Measurements from ENCODE around the gene KIAA1755.
"Not testable (repeated sequence)": the region's sequence is repeated elsewhere in the genome, so short reads cannot be mapped to it uniquely, and the experiment has no call there.

KIAA1755 gene

DNA sequence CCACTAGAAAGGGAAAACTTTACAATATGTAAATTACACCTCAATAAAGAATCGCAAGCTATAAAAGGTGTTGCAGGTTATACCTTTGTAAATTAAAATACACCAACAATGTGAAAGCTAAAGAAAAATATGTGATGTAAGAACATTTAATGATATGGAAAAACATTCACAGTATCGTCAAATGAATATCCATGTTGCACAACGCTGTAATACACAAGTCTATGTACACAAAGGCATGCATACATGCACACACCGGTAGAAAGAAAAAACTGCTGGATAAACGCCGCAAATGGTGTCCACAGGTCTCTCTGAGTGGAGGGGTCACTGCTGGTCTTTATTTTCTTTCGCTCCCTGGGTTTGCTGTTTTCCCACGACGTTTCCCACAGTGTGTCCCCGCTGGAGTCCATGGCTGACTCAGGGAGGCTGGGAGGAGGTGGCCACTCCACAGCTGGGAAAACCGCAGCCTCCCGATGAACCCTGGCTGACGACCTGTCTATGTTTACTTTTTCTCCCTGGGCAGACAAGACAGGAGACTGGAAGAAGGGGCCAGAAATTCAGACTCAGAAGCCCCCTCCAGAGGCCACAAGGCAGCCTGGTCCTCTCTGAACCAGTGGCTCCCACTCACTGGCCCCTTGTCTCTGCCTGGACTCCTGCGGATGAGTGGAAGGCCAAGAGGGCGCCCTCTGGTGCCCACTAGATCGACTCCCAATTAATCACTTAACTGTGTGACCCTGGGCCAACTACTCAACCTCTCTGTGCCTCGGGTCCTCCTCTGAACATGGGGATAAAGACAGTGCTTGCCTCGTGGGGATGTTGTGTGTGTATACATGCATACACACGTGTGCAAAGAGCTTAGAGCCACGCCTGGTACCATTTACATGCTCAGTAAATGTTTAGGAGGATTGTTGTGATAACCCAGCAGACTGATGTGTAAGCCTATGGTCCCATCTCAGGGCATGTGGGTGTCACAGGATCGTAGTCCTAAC, 30.6 kb upstream of the KIAA1755 start:
- no peak for DNase-seq (ENCODE audit: low read depth in 2 of 2)

DNA sequence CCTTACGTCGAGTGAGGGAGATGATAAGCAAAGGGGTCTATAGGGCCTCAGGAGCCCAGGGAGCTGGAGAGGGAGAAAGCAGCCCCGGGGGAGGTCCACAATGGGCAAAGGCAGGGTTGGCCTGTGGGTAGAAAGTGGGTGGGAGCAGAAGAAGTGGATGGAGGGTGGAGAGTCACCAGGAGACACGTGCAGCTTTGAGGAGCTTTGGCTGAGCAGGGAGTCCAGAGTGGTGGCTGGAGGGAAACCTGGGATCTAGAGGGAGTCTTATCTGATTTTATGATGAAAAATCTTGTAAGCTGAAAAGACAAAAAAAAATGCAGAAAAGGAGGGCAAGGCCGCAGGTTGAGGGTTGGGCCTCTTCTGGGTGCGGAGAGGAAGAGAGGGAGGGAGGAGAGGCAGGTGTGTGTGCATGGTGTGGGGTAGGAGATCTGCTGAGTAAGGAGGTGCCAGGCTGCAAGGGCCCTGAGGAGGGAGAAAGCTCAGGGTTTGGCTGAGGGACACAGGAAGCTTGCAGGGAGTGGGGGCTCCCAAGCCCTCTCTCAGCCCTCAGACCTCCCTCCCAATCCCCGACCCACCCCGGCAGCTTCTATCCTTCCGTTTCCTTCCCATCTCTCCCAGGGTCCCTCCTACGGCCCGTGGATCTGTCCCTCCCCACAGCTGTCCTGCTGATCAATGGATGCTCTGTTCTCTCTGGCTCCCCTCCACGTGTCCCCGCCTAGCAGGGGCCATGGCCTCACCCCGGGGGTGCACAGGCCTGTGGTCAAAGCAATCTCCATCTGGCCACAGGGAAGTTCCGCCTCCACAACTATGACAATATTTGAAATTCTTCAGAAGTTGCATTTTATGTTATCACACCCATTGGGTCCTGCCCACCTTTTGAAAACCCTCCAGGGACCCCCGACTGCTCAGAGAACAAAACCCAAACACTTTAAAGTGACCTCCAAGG, 26.3 kb upstream of the KIAA1755 start:
- no peak for DNase-seq (ENCODE audit: low read depth in 2 of 2)

DNA sequence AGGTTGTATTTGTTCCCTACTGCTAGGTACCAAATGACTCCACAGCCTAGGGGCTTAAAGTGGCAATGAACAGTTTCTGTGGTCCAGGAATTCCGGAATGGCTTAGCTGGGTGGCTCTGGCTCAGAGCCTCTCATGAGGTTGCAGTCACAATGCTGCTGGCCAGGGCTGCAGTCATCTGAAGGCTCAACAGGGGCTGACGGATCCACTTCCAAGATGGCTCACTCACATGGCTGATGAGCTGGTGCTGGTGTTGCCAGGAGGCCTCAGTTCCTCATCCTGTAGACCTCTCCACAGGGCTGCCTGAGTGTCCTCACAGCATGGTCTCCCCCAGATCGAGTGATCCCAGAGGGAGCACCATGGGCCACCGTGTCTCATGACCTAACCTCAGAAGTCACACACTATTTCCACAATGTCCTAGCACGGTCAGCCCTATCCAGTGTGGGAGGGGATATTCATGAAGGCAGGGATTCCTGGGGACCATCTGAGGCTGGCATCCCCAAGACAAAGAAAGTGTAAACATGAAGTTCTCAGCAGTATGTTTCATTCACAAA, 24.4 kb upstream of the KIAA1755 start:
- DNase-seq (ENCODE audit: low read depth in 2 of 2), result no peak

DNA sequence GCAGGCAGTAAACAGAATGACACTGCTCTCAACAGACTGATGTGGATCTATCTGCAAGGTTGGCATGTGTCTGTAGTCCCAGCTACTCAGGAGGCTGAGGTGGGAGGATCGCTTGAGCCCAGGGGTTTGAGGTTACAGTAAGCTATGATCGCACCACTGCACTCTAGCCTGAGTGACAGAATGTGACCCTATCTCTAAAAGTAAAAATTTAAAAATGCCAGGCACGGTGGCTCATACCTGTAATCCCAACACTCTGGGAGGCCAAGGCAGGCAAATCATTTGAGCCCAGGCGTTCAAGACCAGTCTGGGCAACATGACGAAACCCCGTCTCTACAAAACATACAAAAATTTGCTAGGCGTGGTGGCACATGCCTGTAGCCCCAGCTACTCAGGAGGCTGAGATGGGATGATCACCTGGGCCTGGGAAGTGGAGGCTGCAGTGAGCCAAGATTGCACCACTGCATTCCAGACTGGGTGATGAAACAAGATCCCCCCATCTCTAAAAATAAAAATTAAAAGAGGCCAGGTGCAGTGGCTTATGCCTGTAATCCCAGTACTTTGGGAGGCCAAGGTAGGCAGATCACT, 23.6 kb upstream of the KIAA1755 start:
- not testable (repeated sequence) for DNase-seq (ENCODE audit: low read depth in 2 of 2)

DNA sequence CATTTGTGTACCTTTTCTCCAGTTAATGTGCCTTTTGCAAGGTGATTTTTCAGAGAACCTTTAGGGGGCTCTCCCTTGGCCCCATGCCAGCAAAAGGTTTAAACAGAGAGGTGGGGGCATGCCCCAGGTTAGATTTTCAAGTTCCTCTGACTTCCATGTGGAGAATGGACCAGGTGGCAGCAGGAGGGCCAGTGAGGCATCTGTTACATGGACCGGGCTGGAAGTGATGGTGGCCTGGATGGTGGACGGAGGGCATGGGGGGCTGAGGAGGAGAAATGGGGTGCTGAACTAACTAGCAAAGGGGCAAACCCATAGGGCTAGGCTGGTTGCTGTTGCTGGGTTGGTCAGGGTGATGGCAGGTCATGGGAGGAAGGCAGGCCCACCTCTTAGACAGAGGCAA, 22.7 kb upstream of the KIAA1755 start:
- no peak for DNase-seq (ENCODE audit: low read depth in 2 of 2)

DNA sequence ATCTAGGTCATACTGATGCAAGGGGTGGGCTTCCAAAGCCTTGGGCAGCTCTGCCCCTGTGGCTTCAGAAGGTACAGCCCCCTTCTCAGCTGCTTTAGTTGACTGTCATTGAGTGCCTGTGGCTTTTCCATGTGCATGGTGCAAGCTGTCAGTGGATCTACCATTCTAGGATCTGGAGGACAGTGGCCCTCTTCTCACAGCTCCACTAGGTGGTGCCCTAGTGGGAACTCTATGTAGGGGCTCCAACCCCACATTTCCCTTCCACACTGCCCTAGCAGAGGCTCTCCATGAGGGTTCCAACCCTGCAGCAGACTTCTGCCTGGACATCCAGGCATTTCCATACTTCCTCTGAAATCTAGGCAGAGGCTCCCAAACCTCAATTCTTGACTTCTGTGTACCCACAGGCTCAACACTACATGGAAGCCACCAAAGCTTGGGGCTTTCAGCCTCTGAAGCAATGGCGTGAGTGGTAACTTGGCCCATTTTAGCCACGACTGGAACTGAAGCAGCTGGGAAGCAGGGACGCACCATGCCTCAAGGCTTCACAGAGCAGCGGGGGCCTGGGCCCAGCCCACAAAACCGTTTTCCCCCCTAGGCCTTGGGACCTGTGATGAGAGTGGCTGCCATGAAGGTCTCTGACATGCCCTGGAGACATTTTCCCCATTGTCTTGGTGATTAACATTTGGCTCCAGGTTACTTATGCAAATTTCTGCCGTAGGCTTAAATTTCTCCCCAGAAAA, 20.8 kb upstream of the KIAA1755 start:
- not testable (repeated sequence) for DNase-seq (ENCODE audit: low read depth in 2 of 2)

DNA sequence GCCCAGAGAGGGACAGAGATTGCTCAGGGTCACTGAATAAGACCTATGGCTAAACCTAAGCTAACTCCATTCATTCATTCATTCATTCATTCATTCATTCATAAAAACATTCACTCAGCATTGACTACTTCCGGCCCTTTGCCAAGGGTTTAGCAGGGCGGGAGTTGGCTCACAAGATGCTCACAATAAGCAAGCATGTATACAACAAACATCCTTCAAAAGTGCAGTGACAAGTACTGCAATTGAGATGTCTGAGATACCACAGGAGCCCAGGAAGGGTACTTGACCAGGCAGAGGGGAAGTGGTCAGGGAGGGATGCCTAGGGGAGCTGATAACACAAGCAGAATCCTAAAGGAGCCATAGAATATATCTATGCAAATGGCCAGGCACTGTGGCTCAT, 18.2 kb upstream of the KIAA1755 start:
- no peak for DNase-seq (ENCODE audit: low read depth in 2 of 2)

DNA sequence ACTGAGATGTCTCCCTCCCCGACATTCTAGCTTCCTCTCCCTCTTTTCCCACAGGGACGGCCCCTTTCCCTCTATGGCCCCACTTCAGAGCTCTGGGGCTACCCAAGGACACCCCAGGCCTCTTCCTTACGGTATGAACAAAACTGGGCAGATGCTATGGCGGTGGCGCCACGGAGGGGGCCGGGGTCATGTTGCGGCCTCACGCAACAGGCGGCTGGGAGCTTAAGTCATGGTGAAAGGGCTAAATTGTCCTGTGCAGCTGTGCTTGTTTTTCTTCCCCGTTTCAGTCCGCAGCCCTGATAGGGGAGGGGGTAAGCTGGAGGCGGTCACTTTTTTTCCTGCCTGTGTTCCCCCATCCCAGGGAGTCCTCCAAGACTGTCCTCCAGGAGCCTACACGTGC, 17.6 kb upstream of the KIAA1755 start:
- no peak for DNase-seq (ENCODE audit: low read depth in 2 of 2)

DNA sequence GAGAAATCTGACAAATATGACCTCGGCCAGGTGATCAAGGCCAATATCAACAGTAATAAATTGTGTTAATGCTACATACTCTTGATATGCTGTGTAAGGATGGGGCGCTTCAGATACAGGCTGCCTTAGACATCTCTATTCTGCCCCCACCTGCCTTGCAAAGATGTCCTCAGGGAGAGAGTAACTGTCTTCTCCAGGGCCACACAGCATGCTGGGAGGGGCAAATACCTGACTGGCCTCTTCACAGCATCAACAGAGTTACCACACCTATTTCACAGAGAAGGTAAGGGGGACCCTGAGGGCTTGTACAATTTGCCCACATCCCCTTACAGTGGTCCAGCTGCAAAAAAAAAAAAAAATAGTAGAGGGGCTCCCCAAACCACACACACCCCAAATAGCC, 17.2 kb upstream of the KIAA1755 start:
- no peak for DNase-seq (ENCODE audit: low read depth in 2 of 2)

DNA sequence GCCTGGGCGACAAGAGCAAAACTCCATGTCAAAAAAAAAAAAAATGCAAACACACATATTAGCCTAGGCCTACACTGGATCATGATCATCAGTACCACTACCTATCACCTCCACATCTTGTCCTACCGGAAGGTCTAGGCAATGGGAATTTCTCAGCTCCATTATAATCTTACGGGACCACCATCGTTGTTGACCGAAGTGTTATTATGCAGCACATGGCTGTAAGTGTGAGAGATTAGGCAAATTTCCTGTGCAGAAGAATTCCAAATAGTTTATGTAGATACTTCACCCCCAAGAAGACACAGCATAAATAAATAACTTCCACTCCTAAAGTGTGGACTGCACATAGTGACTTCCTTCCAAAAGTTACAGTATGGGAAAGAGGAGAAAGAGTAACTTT, 16.8 kb upstream of the KIAA1755 start:
- no peak for DNase-seq (ENCODE audit: low read depth in 2 of 2)

DNA sequence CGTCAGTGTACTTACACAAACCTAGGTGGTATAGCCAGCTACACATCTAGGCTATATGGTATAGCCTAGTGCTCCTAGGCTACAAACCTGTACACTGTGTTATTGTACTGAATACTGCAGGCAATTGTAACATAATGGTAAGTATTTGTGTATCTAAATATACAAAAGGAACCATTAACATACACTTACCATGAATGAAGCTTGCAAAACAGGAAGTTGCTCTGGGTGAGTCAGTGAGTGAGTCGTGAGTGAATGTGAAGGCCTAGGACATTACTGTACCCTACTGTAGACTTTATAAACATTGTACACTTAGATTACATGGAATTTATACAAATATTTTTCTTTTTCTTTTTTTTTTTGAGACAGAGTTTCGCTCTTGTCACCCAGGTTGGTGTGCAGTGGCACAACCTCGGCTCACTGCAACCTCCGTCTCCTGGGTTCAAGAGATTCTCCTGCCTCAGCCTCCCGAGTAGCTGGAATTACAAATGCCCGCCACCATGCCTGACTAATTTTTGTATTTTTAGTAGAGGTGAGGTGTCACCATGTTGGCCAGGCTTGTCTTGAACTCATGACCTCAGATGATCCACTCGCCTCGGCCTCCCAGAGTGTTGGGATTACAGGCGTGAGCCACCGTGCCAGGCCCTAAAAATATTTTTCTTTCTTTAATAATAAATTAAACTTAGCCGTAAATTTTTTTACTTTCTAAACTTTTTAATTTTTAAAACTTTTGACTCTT, 15.4 kb upstream of the KIAA1755 start:
- no peak for DNase-seq (ENCODE audit: low read depth in 2 of 2)

DNA sequence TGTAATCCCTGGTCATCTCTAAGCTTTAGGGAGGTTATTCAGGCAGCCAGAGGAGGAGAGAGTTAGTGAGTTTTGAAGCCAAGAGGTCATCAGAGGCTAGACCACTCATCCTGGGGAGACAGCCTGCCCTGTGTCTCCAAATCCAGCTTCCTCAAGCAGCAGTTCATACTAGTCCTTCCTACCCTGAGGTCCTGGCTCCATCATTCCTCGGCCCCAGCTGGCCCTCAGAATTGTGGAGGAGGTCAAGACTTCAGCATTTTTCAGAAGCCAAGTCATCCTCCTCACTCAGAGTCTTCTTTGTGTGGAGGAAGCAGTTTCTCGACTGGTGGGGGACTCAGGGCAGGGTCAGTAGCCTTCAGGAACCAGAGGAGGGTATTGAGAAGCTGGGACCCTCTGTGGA, 12.4 kb upstream of the KIAA1755 start:
- DNase-seq (ENCODE audit: low read depth in 2 of 2), result no peak

DNA sequence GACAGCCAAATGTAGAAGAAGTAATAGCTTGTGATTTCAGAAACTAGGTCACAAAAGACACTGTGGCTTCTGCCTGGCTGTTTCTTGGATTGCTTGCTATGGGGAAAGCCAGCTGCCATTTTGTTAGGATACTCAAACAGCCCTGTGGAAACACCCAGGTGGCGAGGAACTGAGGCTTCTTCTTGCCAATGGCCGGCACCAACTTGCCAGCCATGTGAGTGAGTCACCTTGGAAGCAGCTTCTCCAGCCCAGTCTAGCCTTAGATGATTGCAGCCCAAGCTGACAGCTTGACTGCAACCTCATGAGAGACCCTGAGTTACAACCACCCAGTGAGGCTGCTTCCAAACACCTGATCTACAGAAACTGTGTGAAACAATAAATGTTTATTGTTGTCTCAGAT, 11.9 kb upstream of the KIAA1755 start:
- DNase-seq (ENCODE audit: low read depth in 2 of 2), result no peak

DNA sequence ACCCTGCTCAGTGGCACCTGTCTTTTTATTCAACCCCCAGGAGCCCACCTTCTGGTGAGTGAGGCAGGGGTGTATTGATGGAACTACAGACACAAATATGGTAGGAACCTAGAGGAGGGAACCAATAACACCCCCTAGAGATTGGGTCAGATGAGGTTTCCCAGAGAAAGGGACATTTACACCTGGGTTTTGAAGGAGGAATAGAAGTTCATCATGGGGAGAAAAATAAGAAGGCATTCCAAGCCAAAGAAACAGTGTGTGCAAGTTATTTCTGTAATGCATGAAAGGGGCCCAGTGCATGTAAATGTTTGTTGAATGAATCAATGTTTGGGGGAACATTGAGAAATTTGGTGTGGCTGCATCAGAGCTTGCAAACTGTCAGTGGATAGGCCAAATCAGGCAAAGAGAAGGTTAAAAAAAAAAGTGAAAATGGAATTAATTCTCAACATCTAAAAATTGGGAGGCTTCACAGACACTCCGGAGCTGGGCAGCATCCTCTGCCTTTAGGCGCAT, 11.1 kb upstream of the KIAA1755 start:
- DNase-seq (ENCODE audit: low read depth in 2 of 2), result no peak

DNA sequence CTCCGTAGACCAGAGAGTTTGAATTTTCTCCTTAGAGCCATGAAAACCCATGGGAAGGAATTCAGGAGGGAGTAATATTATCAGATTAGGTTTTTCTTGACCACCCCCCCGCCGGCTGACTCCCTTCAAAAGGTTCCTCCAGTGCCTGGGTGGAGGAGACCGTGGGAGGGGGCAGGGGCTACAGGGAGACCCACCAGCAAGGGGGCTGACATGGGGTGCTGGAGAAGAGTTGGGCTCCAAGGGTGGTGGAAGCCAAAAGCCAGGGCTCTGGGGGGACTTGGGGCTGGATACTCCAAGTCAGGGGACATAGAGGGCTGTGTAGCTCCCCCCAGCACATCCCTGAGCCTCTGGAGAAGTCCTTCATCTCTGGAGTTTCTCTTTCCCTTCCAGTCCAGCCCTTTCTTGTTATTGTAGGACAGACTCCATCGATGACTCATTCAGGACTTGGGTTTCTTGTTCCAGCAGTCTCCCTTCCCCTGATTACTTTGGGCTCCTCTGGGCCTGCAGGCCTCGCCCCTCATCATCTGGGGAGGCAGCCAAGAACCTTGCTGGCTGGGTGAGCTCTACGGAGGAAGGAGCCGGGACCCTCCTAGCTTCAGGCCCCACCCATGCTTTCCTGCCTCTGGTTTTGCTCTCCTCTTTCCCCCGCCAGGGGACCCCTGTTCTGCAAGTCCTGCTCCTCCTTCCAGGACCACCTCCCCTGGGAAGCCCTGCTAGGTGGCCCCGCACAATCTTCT, 10.5 kb upstream of the KIAA1755 start:
- DNase-seq (ENCODE audit: low read depth in 2 of 2), result no peak

DNA sequence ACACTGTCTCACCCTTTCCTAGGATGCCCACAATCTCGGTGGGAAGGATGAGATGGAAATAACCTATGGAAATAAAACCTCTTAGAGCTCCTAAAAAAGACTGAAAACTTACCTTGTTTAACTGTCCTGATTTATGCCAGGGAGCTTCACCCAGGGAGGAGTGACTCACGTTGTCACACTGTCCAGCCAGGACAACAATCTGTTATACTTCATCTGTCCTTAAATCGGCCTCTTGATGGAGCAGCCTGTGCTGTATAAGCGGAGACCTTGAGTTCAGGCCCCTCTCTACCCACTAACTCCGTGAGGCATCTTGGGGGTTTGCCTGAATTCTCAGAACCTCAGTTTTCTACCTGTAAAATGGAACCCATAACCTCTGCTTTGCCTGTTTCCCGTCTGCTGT, 9.2 kb upstream of the KIAA1755 start:
- no peak for DNase-seq (ENCODE audit: low read depth in 2 of 2)

DNA sequence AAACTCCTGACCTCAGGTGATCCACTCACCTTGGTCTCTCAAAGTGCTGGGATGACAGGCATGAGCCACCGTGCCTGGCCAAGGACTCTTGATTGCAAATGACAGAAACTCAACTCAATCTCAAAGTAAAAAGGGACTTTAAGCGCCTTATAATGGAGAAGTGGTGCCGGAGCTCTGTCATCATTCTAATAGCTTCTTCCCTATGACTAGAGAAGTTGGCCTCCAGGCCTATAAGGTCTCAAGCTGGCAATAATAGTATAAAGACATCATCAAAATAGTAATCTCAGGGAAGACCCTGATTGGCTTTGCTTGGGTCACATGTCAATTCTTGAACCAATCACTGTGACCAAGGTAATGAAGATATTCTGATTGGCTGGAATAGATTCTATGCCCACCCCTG, 8.5 kb upstream of the KIAA1755 start:
- DNase-seq (ENCODE audit: low read depth in 2 of 2), result no peak

DNA sequence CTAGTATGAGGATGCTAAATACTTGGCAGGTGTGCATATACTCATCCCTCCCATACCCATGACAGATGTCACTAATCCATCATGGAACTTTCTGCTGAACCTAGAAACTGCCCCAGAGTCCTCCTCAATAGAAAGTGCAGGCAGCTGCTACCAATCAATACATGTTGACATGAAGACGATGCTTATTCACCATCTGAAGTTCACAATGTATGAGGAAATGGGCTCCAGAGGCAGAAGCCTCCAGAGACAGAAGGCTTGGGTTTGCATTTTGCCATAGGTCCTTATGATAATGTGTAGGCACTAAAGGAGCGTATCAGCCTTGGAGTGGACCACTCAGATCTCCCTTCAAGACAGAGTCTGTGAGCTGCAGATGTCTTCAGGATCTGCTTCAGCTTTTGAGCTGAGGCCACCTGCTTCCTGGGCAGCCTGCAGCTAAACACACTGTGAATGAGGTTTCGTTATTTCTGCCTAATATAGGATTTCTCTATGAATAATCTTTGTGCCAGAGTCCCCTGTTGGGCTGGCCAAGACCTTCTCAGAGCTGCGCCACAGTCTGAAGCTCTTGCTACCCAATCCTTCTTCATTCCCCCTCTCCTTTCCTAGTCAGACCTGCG, 7.5 kb upstream of the KIAA1755 start:
- DNase-seq (ENCODE audit: low read depth in 2 of 2), result no peak

DNA sequence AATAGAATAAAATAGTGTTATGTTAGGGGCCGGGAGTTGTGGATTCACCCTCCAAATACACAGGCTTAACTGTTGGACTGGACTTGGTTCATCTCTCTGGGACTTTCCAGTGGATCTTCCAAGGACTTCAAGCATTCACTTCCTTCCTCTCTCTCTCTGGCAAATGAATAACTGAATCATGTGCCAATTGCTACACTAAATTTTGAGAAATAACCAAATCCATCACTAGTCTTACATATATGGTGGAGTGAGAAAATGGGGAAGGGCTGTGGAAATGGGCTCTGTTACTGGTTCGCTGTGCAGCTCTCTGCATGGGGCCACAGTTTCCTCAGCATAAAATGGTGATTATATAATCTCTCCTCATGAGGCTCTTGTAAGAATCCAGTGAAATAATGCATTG, 6.8 kb upstream of the KIAA1755 start:
- no peak for DNase-seq (ENCODE audit: low read depth in 2 of 2)
